HG02973 (cell line): ENCODE data around the gene ROBO3.

Experiments used
- ATAC-seq: cut with Tn5 transposase; IDR thresholded peaks from one replicate; pipeline ENCODE4 v1.9.1; 2021; ENCODE audit warnings: moderate library complexity; ENCODE audit not compliant: unreplicated experiment

ROBO3 gene

DNA sequence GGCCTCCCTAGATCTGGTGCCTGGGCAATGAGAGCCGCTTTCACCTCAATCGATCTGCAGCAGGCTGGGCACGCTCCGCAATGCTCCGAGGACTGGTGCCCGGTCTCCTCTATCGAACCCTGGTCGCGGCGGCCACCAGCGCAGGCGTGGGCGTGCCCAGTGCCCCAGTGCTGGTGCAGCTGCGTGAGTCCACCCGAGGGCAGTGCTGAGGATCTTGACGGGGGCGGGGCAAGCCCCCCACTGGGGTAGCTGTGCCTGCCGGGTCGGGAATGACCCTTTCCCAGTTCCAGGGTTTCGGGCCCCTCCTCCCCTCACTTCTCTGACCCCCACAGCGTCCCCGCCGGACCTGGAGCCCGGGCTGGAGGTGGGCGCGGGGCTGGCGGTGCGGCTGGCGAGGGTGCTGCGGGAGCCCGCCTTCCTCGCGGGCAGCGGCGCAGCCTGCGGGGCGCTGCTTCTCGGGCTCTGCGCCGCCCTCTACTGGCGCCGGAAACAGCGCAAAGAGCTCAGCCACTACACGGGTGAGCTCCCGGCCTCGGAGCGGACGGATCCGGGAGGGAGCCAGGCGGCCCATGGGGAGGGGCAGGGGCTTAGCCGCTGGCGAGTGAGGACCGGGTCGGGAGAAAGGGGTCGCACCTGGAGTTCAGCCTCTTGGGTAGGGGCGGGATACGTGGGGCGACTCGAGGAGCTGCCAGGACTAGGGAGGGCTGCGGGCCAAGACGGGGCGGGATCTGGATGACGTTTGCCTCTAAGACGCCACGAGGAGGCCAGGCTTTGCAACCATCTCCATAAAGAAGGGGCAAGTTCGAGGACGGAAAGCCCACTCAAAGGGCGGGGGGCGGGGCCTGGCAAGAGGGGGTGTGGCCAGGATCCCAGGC, 10.9 kb downstream of the ROBO3 start:
- peak; percentile 79 for ATAC-seq

DNA sequence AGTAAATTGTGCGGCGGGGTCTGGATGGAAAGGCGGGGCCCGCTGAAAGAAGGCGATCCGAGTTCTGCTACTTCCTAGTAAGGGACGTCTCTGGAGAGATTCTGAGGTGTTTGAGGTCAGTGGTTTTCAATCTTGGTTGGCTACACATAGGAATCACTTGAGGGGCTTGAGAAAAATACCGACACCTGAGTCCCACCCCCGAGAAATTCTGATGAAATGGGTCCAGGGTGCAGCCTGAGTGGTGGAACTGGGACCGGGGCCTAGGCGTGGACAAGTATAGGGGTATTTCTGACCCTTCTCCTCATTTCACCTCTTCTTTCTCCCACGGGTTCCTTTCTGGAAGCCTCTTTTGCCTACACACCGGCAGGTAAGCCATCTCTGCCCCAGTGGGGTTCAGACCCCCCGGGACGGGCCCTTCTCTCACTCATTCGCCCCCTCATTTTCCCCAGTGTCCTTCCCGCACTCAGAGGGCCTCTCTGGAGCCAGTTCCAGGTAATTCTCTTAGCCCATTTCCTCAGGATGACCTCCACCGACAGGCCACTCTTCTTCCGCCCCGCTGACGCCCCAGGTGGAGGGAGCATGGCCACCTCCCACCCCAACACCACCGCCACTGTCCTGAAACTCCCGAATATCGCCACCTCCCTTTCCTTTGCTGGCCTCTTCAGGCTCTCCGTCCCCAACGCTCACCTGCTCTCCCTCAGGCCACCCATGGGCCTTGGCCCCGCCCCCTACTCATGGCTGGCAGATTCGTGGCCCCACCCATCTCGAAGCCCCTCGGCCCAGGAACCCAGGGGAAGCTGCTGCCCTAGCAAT, 11.8 kb downstream of the ROBO3 start:
- ATAC-seq = peak; percentile 0

DNA sequence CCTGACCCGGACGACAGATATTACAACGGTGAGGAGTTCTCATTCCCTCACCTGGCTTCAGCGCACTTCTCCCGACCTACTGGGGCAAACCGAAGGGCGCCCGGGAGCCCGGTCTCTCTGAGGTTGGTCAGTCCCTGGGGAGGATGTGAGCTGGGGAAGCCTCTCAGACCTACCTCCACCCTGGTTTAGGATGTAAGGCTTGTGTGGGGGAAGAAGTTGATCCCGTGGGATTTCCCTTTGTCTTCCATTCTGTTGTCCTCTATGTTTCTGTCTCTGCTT, 12.3 kb downstream of the ROBO3 start:
- ATAC-seq = no peak

DNA sequence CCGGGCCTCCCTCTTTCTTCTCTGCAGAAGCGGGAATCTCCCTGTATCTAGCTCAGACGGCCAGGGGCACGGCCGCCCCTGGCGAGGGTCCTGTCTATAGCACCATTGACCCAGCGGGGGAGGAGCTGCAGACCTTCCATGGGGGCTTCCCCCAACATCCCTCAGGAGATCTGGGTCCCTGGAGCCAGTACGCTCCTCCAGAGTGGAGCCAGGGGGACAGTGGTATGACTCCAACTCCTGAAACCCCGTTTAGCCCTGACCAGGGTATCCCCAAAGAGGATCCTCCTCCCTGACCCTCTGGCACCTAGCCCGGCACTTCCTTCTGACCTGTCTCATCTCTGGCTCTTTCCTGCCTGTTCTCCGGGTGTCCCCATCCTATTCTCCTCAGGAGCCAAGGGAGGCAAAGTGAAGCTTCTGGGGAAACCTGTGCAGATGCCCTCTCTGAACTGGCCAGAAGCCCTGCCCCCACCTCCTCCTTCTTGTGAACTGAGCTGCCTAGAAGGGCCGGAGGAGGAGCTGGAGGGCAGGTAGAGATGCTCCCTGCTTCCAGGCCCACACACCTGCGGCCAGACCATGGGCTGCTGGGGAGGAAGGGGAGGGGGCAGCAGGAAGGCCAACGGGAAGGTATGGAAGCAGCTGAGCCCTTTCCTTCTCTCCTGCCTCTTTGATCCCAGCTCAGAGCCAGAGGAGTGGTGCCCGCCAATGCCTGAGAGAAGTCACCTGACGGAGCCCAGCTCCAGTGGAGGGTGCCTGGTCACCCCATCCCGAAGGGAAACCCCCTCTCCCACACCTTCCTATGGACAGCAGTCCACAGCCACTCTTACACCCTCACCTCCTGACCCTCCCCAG, 12.9 kb downstream of the ROBO3 start:
- ATAC-seq = no peak

DNA sequence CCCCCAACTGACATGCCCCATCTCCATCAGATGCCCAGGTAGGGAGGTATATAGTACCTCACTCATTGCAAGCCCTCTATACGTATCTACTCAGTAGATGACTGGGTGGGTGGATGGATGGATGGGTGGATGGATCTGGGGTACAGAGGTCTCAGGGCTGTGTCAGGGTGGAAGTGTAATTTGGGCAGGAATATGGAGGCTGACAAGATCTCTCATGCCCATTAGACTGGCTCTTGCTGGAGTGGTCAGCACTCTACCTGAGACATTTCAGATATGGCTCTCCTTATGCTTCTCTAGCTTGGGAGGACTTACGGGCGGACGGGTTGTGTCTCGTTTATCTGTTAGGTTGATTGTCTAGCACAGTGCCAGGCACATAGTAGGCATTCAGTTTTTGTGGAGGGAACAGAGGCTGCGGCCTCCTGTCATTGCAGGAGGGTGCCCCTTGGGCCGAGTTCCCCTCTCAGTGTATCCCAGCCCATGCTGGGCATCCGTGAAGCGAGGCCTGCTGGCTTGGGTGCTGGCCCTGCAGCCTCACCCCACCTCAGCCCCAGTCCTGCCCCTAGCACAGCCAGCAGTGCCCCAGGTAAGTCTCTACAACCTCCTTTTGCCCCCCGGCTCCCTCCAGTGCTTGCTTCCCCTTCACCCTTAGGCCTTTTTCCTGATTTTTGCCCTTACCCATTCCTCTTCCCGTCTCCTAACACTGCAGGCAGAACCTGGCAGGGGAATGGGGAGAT, 13.7 kb downstream of the ROBO3 start:
- no peak for ATAC-seq

DNA sequence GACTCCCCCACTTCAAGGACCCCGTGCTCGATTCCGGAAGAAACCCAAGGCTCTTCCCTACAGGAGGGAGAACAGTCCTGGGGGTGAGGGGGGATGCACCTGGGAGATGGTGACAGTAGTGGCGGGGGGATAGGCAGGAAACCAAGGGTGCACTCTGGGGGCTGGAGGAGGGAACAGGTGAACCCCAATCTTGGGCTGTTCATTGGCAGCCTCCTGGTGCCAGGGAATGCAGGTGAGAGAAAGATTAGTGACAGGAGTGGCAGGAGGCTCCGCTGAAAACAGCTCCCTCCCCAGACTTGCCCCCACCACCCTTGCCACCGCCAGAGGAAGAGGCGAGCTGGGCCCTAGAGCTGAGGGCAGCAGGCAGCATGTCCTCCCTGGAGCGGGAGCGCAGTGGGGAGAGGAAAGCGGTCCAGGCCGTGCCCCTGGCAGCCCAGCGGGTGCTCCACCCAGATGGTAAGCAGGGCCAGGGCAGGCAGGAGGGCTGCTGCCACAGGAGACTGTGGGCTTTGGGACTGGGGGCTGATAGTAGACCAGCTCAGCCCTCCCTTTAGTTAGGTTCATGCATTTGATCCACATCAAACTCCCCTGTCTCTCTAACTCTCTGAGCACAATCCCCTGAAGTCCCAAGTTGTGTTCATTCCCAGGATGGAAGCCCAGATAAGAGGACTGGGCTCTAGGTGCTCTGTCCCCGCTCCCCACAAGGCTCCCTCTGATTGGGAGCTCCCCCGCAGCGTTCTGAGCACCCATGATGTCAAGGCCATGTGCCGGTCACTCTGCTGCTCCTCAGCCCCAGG, 14.5 kb downstream of the ROBO3 start:
- ATAC-seq = no peak

DNA sequence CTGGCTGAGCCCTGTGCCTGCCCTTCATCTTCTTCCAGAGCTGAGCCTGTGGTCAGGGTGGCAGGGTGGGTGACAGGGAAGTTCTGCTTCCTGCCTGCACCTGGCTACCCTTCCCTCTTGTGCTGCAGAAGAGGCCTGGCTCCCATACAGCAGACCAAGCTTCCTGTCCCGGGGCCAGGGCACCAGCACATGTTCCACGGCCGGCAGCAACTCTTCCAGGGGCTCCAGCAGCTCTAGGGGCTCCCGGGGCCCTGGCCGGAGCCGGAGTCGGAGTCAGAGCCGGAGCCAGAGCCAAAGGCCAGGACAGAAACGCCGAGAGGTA, 15.0 kb downstream of the ROBO3 start:
- ATAC-seq = no peak

DNA sequence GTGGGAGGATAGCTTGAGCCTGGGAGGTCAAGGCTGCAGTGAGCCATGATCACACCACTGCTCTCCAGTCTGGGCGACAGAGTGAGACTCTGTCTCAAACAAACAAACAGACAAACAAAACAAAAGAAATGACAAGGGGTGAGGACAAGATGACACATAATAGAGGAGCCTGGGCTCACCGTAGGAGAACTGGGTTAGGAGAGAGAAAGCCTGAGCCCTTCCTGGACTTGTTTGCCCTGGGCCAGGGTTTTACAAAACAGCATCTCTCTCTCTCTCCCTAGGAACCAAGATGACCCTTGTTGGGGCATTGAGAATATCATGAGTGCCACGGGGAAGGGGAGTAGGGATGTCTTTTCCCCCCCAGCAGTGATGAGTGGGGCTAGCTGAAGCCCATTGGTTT, 15.7 kb downstream of the ROBO3 start:
- ATAC-seq = no peak

DNA sequence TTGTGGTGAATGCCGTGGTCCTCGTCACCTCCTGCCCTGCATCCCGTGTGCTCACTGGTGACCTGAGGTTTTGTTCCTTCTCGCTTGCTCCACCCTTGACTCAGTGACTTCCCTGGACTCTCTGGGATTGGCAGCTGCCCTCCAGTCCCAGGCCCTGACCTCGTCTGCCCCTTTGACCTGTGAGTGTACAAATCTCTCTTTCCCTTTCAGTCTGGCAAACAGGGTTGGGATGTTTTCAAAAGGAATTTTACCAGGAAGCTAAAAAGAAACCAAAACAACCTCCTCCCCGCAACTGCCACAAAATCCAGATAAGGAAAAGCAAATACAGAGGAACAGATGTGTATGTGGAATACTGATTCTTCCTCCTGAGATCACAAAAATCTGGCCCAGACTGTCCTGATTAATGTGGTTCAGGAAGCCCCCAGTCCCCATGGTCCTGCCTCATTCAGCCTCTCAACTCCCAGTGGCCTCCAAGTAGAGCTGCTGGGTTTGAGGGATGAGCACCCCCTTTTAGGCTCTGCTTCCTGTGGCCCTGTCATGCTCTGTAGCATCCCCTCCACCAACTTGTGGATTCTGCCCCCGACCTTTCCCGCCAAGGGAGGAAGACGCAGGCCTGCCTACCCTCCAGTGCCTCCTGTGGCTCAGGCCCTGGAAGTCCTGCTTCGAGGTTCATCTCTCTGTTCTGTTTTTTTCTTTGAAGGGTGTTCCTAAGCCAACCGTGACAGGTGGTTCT, 17.3 kb downstream of the ROBO3 start:
- ATAC-seq = no peak

DNA sequence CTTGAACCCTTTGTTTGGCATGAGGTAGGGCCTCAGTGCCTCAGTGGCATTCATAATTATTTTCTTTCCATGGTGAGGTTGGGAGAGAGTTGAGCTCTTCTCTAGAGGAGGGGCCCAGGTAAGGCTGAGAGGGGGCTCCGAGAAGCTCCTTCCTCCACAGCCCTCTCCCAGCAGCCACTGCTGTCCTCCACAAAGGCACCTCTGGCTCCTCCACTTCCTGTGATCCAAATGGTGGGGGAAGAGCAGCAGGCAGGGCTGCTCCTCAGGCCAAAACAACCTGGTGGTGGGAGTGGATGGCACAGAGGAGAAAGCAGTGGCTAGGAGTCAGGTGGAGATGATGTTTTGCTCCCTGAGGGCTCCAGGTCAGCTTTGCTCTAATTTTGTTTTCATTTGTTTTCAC, 19.1 kb downstream of the ROBO3 start:
- no peak for ATAC-seq

DNA sequence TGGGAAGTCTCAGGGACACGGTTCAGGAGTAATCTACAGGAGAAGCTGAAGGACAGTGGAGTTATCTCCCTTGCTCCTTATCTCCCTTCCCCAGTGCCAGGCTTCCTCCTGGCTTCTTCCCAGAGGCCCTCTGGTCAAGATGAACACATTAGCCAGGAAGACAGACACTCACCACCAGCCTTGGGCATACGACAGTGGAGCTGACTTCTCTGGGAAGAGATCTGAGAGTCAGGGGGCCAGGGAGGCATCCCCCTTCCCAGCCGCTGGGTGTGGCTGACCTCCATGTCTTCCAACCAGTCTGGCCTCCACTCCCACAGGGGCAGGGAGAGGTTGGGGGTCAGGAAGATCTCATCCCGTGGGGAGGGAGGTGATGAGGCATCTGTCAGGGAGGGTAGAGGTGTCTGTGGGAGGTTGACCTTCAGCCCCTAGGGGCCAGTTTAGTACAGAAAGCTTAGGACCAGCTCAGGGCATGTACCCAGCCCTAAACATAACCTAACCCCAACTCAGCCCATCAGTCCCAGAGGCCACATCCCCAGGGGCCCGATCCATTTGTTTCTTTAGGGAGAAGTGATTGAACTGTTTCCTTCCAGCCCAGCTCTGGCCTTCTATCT, 19.7 kb downstream of the ROBO3 start:
- no peak for ATAC-seq

DNA sequence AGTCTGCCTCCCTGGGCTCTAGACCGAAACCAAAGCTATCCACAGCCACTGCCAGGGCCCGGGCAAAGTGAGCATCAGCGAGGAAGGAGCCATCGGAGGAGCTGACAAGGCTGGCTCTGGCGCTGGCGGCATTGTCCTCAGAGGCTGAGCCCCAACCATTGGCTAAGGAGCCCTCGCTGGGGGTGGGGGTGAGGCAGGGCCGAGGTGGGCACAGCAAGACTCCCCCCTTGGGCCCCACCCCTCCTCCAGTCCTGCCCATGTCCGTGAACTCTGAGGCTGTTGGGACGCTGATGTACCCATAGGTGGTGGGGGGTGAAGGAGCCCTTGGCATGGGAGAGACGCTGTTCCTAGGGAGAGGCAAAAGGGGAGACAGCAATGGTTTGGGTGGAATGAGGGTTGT, 21.2 kb downstream of the ROBO3 start:
- no peak for ATAC-seq

DNA sequence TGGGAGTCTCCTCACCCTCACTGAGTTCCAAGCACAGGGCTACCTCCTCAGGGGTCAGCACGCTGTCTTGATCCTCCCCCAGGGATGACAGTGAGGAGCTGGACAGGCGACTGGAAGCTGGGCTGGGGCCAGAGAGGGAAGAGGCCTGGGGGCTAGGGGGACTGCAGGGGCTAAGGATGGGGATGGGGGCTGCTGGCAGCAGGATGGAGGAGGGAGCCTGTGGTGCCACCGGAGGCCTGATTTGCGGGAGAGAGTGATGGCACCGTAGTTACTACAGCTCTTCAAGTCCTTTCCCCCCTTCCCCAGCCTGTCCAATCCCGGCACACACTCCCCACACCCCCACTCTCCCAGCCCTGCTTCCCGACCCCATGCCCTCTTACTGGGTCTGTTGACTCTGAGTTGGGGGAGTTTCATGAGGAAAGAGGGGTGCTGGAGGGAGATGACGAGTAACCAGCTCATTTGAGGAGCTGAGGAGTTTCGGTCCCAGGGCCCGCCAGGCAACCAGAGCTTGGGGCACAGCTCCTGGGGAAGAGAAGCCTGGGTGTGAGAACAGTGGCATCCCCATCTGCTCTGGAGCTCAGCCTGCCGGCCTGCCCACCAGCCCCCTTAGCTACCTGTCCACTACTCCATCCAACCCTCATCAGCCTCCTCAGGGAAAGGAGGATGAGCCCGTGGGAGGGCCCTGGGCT, 21.9 kb downstream of the ROBO3 start:
- ATAC-seq = no peak

DNA sequence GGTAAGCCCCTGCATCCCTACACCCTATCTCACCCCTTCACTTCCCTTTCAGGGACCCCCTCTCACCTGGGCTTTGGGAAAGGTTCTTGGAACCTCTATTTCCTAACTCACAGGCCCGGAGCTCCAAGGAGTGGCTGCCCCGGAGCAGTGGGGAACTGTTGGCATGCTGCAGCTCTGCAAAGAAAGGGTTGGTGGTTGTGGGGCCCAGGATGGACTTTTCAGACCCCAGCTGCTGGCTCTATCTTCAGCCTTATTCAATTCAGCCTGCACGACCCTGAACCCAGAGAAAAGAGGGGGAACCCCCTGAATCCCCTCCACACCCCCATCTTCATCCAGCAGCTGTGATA, 22.4 kb downstream of the ROBO3 start:
- ATAC-seq = no peak

DNA sequence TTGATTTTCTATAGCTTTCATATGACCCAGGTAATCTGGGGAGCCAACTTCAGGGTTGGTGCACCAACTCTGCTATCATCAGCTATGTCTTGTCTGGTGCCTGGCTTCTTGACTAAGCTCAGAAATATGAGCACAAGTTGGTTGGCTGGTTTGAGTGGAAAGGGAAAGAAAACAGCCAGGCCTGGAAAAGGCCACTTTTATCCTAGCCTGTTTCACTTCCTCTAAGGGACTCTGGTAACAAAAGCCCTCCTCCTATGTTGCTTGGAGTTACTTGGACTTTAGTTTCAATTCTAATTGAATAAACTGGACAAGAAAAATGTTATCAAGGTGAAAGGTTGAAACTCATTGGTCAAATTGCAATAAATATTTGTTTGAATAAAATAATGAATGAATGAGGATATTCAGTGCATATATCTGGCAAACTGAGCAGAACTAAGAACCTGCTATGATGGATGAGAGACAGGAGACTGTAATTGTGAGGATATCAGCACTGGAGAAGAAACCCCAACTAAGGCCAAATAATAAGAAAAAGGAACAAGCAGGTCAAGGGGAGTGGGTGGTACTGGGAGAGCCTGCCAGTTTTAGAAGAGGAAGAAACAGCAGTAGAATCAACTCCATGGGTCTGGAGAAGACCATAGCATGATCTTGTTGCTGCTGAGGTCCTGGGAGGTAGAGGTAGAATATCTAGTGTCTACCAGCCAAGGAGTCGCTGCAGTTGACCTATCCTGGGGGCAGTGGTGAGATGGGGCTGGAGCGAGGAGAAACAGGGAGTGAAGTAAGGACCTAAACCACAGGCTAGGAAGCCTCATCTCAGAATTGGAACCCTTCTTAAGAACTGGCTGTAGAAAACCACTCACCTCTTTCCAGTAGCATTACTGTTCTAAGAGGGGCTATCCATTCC, 24.2 kb downstream of the ROBO3 start:
- no peak for ATAC-seq

DNA sequence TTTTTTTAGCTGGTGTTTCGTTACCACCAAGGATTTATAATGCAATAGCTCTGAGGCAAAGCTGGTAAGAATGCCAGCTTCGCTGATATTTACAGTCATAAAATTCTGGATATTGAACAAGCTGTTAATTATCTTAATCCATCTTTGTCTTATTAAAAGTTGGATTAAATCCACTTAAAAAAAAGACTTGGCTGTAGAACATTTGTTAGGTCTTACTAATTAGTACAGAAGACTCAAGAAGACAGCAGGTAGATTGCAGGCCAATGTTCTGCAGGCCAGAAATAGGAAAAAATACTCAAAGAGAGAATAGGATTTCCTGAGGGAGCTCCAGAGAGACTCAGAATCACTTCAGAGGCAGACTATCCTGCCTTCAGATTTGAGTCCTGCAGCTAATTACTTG, 24.9 kb downstream of the ROBO3 start:
- ATAC-seq = no peak

DNA sequence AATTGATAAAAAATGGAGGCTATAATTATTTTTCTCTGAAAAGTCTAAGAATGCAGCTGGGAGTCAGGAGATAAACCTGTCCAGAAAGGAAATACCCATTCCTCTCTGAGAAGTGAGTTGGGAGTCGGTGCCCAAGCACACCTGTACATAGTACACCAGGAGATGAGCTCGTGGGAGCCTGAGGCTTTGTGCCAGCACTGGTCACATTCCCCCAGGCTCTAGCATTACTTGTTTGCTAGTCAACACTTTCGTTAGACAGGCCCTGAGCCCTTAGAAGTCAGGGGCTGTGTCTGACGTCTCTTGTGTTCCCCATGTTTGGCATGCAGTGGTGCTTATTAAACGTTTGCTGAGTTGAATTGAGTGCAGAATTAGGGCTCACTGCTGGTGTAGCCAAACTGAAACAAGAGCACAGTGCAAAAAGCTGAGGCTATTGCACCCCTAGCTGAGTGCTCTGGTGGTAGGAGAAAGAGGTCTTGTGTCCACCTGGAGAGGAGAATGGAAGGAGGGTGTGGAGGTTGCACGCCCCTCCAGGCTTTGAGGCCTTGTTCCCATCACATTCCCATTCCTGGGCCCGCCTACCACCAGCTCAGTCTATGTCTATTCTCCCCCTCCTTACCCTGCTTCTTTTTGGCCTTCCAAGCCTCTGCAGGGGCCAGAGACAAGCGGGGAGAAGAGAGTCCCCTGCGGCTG, 25.6 kb downstream of the ROBO3 start:
- ATAC-seq = no peak
